ENCODE data around the gene ZNF791.

DNA sequence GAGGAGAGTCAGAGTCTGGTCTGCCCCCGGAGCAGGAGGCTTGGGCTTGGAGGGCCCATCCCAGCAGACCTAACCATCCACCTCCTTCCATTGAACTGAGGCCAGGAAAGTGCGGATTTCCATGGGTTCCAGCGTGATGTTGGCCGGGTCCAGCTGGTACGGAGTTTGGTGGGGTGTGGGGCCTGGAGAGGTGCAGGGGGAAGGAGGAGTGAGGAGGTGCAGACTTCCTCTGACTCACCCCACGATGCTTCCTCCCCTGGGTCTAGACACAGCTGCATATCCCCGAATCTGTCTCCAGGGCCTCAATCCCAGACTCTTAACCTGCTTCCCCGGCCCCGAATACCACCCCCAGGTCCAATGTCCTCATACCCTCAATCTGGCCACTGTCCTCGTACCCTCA, 35.8 kb downstream of the ZNF791 start:
- TF ChIP-seq, protein P1, sequence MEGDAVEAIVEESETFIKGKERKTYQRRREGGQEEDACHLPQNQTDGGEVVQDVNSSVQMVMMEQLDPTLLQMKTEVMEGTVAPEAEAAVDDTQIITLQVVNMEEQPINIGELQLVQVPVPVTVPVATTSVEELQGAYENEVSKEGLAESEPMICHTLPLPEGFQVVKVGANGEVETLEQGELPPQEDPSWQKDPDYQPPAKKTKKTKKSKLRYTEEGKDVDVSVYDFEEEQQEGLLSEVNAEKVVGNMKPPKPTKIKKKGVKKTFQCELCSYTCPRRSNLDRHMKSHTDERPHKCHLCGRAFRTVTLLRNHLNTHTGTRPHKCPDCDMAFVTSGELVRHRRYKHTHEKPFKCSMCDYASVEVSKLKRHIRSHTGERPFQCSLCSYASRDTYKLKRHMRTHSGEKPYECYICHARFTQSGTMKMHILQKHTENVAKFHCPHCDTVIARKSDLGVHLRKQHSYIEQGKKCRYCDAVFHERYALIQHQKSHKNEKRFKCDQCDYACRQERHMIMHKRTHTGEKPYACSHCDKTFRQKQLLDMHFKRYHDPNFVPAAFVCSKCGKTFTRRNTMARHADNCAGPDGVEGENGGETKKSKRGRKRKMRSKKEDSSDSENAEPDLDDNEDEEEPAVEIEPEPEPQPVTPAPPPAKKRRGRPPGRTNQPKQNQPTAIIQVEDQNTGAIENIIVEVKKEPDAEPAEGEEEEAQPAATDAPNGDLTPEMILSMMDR (conservative IDR thresholded peaks at IDR 0.05), result no peak
- no peak for TF ChIP-seq EZH2 (IDR thresholded peaks at IDR 0.05; ENCODE audit: low read depth)

Measured in PC-9 (cell line).